HepG2 (cell line): Measurements from ENCODE around the gene NEDD4L. TPM values are rescaled to one million over a fixed set of nuclear protein-coding genes. Genes with fewer than 3 reads are reported as not detected.
A peak's percentile ranks its signal among the peaks of the same experiment; 100 is the strongest.

Experiments
- ATAC-seq: fragments of 200-7000 bp; cut with Tn5 transposase; 3 replicates; pipeline ENCODE4 v1.9.1; 2020; ENCODE audit warnings: mild to moderate bottlenecking, moderate library complexity
- BruUV-seq: library from RNA; stranded (reverse); fragments of 400-500 nt; replicated peaks from 2 replicates; lab custom pipeline; 2021; lab: Mats Ljungman, UMichigan
- CTCF ChIA-PET: fragments of 300-600 bp; formaldehyde crosslinking; extraction: SDS; loops from one replicate; lab custom pipeline; 2021; ENCODE audit warnings: low total read pairs, inconsistent platforms, low intra/inter-chr PET ratio; lab: Yijun Ruan, JAX
- POLR2A ChIA-PET: fragments of 350-600 bp; sonication (Branson Sonifier 250); formaldehyde crosslinking; loops from one replicate; lab custom pipeline; 2020; ENCODE audit warnings: antibody characterized with exemption, inconsistent platforms; lab: Yijun Ruan, JAX
- DNase-seq: peaks from one replicate; pipeline ENCODE4 v3.0.0-alpha.2; 2015; ENCODE audit warnings: low spot score
- FAIRE-seq: peaks from 3 replicates; lab custom pipeline; 2011; peaks lifted over from hg19 to GRCh38; lab: Jason Lieb, UNC
- H2AFZ ChIP-seq: one replicate; pipeline ENCODE4 v1.6.1; 2011; ENCODE audit warnings: low read length, inconsistent platforms
- H3K27ac ChIP-seq: fragments of 300-600 bp; 3 replicates; pipeline ENCODE4 v1.8.0; 2011; ENCODE audit warnings: mixed run types, mild to moderate bottlenecking, mixed read lengths, low read length, inconsistent platforms; ENCODE audit not compliant: insufficient read depth; ENCODE audit errors: extremely low read length
- H3K27me3 ChIP-seq, 2 experiments: fragments of 200-600 bp in 1 of 2; 2 replicates in 1 of 2; 3 replicates in 1 of 2; pipeline versions ENCODE4 v1.6.0 to v1.8.0; 2011; ENCODE audit warnings: low read length in 2 of 2, mild to moderate bottlenecking in 2 of 2, moderate library complexity in 2 of 2, inconsistent platforms in 1 of 2; ENCODE audit not compliant: insufficient read depth in 2 of 2, control insufficient read depth in 1 of 2
- H3K36me3 ChIP-seq, 2 experiments: fragments of 200-600 bp in 1 of 2; replicated peaks in 1 of 2; 2 replicates in 1 of 2; 3 replicates in 1 of 2; pipeline versions ENCODE4 v1.5.1 to v1.8.0; 2011; ENCODE audit warnings: low read length in 2 of 2, inconsistent platforms in 1 of 2; ENCODE audit not compliant: insufficient read depth in 2 of 2, control insufficient read depth in 1 of 2
- H3K4me1 ChIP-seq: 2 replicates; pipeline ENCODE4 v1.5.1; 2012; ENCODE audit warnings: low read length, inconsistent platforms; ENCODE audit not compliant: insufficient read depth
- H3K4me2 ChIP-seq: 2 replicates; pipeline ENCODE4 v1.6.0; 2011; ENCODE audit warnings: low read depth, low read length, inconsistent platforms
- H3K4me3 ChIP-seq, 3 experiments: fragments of 200-600 bp in 1 of 3; sonication (generic), shearing (Covaris generic) in 1 of 3; replicated peaks in 1 of 3; 2 replicates each; pipeline ENCODE4 v1.5.1; 2011 to 2016; ENCODE audit warnings: low read length in 3 of 3, inconsistent platforms in 2 of 3, low read depth in 2 of 3, mild to moderate bottlenecking in 2 of 3, control low read depth in 1 of 3, mixed read lengths in 1 of 3; ENCODE audit not compliant: insufficient read depth in 1 of 3
- H3K79me2 ChIP-seq: one replicate; pipeline ENCODE4 v1.6.1; 2011; ENCODE audit warnings: low read length, inconsistent platforms; ENCODE audit not compliant: insufficient read depth
- H3K9ac ChIP-seq: 2 replicates; pipeline ENCODE4 v1.6.0; 2011; ENCODE audit warnings: mild to moderate bottlenecking, low read depth, low read length, inconsistent platforms; ENCODE audit not compliant: insufficient read depth
- H3K9me3 ChIP-seq: 2 replicates; pipeline ENCODE4 v1.5.1; 2012; ENCODE audit warnings: mild to moderate bottlenecking, low read length
- H4K20me1 ChIP-seq: 2 replicates; pipeline ENCODE4 v1.6.0; 2011; ENCODE audit warnings: inconsistent platforms, mild to moderate bottlenecking, low read length, moderate library complexity; ENCODE audit not compliant: insufficient read depth
- FOSL2 ChIP-seq: sonication (generic); formaldehyde crosslinking; IDR thresholded peaks from 2 replicates; pipeline ENCODE4 v1.4.0; 2020; ENCODE audit warnings: missing genetic modification reagents
- KDM6A ChIP-seq: IDR thresholded peaks from 2 replicates; pipeline ENCODE4 v1.6.1; 2016; ENCODE audit warnings: low read depth
- REPIN1 ChIP-seq: sonication (generic); formaldehyde crosslinking; IDR thresholded peaks from 2 replicates; pipeline ENCODE4 v1.8.0; 2022; ENCODE audit warnings: missing genetic modification reagents, low read depth, mild to moderate bottlenecking, borderline replicate concordance
- WGBS: methylation state at CpG from one replicate; pipeline ENCODE4 v1.1.6; 2017; ENCODE audit warnings: low lambda C conversion rate; 5-methylcytosine and 5-hydroxymethylcytosine counted together
- in situ Hi-C: cut with HindIII; loops from 2 replicates; pipeline ENCODE4 v1.10.0; 2017; ENCODE audit warnings: low pct_unique_long_range_greater_than_20kb; ENCODE audit not compliant: extremely low pct_ligation_motif_present
- intact Hi-C: fragments of 100-400 bp; cut with micrococcal nuclease; formaldehyde crosslinking; loops from one replicate; pipeline ENCODE4 v1.10.0; 2022; ENCODE audit not compliant: unreplicated experiment
- polyA plus RNA-seq, 8 experiments: library from polyadenylated mRNA; depleted of rRNA in 3 of 8; stranded (reverse) in 7 of 8; unstranded in 1 of 8; fragments of >200 nt; fragmentation: Illumina TruSeq in 4 of 8; extraction: Trizol in 4 of 8; gene quantifications; 2 replicates each; pipeline versions ENCODE4 v1.2.1 to v1.2.3, GENCODE V29; 2011 to 2016; ENCODE audit warnings: low read depth in 4 of 8, missing spikeins in 1 of 8, mixed read lengths in 1 of 8; ENCODE audit not compliant: insufficient read depth in 1 of 8
- total RNA-seq, 5 experiments: library from RNA; depleted of rRNA; stranded (reverse); fragments of >200 nt; fragmentation: Illumina TruSeq; extraction: Trizol; gene quantifications; 2 replicates each; pipeline ENCODE4 v1.2.3, GENCODE V29; 2016; ENCODE audit warnings: low read depth in 1 of 5

NEDD4L gene
- total and polyA plus RNA-seq, 2 of the 13 experiments (the other 11 are each of a cell fraction or from before 2014, with no cell fraction given), result 168 to 390 TPM

DNA sequence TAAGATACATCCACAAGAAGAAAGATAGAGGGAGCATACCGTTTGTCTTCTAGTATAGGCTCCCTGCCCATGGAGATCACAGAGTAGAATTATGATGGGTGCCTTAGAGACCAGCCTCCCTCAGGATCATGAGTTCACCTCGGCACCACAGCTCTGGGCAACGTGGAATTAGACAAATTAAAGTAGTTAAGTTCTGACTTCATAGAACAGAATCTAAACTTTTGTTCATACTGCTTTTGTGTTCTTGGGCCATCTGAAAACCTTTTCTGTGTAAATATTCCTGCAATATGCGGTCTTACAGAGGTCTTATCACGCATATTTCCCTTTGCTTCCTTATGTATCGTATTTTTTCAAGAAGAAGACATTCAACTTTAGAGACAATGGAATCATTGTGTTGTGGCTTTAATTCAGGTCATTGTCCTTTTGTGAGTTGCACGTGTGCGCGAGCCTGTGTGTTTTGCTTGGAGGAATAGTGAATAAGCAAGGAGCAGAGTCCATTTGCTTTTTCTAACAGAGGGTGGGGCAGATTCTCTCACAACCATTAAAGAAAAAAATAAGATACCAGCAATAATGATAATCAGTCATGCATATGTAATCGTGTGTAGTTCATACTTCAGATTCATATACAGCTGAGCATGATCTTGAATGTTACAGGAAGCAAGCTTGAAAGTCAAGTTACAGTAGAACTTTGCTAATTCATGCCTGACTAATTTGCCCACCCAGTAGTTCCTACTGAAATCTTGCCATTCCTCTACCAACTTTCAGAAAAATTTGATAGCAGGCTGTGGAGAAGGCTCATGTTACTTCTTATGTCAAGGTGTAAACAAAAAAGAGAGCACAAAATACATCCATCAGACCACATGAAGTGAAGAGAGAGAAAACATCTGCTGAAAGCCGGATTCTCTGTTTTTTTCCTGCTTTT lies 243.6 kb downstream of the NEDD4L start (continued):
- 0 out of 2 replicates have a peak, but pooled peaks have one; percentile 0 for TF ChIP-seq KDM6A (CRISPR knock-in tag)

DNA sequence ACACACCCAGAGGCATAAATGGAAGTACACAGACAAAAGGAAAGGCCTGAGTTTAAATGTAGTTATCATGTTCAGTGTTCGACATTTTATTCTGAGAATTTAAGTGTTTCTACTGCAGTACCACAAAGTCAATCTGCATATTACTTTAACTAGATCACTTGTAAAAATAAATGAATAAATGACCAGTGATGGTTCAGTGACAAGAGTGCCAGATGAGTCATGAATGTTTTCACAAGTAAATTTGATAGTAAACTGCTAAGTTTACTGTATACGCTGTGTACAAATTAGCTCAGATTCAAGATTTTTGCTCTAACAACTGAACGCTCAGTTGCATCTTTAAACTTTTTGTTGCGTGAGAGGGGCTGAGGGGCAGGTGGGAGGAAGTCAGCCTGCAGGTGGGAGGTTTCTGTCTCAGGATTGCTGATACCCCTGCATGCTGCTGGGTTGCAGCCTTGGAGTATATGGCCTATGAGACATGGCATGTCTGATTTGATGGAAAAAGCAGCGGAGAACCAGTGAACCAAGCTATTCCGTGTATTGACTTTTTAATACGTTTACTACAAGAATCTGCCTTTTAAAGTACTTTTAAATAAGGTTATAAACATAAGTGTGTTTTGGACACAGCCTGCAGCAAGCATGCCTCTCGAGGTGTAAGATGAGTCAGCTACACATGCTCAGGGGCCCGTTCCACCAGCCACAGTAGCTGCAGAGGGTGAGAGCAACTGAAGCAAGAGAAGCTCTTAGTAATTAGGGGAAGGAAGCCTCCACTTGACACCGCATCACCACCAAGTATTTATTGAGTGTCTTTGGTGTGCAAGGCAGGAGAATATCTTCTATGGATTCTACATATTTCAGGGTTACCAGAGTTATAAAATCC lies 245.1 kb downstream of the NEDD4L start:
- H3K27me3 ChIP-seq, result no peaks in the 10 kb centered on the region
- POLR2A ChIA-PET, result interaction anchor here (2.4 kb wide), 1 partner anchor 25 kb away, joined by 13 read pairs; no protein-coding TSS in a partner anchor
- H3K4me3 ChIP-seq, result no peak overlapping the region
- ATAC-seq (no peak), FAIRE-seq (no peak), DNase-seq (no peak)
- TF ChIP-seq REPIN1 (CRISPR knock-in tag), result no peak
- peak; percentile 37 for TF ChIP-seq FOSL2 (CRISPR knock-in tag)
- CTCF ChIA-PET, result no interaction called here
- in situ Hi-C loops, result no loop called here
- BruUV-seq, result no TSS peak
- no peaks in the 10 kb centered on the region for H3K9me3 ChIP-seq
- intact Hi-C loops, result no loop called here
- peaks cover 51% of the 10 kb centered on the region for H3K79me2 ChIP-seq
- H2AFZ ChIP-seq, result no peak overlapping the region
- peak overlapping the region; percentile 97 for H3K27ac ChIP-seq
- no peak overlapping the region for H3K4me2 ChIP-seq
- peaks cover 55% of the 10 kb centered on the region for H3K4me1 ChIP-seq
- WGBS, result 95% methylated on average over 8 of the region's 10 CpGs
- H3K9ac ChIP-seq, result no peak overlapping the region
- peaks cover 3 to 13% of the 10 kb centered on the region in 2 experiments; a peak in 3 of 5 replicates for H3K36me3 ChIP-seq
- no peaks in the 10 kb centered on the region for H4K20me1 ChIP-seq
